ELR (cell line): ENCODE results near the gene DLG5.

Source experiments
- DNase-seq: peaks from one replicate; pipeline ENCODE4 v3.0.0-alpha.2; 2015; ENCODE audit warnings: low read depth

DLG5 gene

DNA sequence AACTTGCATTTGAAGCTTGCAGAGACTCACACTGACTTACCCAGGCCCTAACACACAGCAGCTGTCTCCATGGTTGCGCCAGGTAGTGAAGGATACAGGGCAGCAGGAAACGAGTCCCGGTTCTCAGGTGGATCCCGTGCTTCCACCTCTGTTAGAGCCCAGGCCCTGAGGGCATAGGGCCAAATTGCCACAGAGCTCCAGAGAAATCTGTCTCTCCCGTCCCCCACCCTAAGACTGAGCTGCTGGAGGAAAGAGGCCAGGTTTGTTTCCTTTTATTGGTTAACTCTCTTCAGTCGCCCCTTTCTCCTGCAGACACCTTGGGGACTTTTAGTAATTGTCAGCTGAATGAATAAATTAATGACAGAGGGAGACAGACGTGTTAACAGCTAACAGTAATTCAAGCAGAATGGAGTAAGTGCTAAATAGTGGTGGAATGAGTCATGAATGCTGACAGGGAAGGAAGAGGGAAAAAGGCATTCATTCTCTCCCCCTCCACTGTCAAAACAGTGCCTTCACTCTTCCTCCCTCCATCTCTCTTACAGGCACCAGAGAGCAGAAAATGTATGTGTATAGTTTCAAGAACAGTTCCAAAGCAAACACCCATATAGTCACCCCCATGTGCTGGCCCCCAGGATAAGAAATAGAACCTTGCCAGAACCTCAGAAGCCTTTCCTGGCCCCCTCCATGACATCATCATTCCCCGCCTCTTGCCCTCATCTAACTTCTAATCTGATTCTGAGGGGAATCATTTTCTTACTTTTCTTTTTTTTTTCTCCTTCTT, 16.8 kb upstream of the DLG5 start:
- peak; percentile 80 for DNase-seq

DNA sequence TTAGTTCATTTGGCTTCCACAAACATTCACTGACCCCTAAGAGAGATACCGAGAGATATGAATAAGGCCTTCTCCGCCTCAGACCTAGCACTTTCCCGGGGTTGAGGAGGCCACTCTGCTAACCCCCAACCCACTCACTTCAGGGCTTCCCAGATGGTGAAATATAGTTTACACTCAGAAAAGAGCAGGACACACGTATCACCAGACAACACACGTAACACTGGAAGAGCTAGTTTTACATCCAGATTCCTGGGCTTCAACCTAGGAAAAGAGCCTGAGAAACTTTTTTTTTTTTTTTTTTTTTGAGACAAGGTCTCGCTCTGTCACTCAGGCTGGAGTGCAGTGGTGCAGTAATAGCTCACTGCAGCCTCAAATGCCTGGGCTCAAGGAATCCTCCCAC, 15.2 kb upstream of the DLG5 start:
- DNase-seq = no peak

DNA sequence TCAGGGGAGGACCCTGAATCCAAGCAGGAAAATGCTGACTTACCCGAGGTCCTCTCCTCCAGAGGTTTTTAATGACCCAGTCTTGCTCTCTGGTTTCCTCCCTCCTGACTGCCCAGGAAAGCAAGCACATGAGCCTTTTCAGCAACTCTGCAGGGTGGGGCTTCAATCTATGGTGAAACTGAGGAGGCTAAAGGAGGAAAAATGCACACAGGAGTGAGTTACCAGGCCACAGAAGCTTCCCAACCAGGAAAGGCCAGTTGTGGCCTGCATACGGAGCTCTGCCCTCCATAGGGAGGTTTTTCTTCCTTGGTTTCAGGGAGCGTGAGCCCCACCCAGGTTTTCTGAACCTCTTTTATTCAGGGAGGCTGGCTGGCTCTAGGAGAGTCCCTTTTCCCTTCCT, 14.1 kb upstream of the DLG5 start:
- no peak for DNase-seq

DNA sequence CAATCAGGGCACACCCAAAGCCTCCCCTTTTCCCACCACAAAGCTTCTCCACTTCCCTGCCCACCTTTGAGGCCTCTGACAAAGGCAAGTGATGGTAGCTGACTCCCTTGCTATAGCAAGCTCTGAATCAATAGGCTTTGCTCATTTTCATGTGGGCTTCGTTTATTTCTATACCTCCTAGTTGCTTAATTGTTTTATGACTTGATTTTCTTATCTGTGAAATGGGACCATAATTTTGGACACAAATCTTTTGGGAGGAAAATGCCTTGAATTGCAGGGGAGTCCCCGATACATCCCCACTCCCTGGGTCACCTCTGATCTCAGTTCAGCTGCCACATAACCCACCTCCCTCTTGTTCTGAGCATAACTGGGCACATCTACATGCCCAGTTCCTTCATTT, 13.7 kb upstream of the DLG5 start:
- no peak for DNase-seq

DNA sequence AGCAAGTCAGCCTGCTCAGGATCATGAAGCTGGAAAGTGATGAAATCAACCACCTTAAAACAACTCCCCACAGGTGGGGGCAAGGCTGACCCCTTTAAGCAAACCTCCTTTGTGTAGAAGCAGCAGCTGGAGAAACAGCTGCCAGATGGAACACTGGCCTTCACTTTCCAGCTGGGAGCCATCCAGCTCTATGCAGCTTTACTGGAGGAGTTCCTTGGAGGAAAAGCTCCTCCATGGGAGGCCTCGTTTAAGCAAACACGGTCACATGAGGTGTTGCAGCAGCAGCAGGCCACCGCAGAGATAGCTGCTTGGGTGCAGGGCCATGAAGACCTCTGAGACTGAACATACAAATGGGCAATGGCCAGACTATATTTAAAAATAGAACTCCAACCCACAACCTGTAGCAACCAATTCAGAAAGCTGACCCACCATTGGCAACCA, 13.0 kb upstream of the DLG5 start:
- no peak for DNase-seq

DNA sequence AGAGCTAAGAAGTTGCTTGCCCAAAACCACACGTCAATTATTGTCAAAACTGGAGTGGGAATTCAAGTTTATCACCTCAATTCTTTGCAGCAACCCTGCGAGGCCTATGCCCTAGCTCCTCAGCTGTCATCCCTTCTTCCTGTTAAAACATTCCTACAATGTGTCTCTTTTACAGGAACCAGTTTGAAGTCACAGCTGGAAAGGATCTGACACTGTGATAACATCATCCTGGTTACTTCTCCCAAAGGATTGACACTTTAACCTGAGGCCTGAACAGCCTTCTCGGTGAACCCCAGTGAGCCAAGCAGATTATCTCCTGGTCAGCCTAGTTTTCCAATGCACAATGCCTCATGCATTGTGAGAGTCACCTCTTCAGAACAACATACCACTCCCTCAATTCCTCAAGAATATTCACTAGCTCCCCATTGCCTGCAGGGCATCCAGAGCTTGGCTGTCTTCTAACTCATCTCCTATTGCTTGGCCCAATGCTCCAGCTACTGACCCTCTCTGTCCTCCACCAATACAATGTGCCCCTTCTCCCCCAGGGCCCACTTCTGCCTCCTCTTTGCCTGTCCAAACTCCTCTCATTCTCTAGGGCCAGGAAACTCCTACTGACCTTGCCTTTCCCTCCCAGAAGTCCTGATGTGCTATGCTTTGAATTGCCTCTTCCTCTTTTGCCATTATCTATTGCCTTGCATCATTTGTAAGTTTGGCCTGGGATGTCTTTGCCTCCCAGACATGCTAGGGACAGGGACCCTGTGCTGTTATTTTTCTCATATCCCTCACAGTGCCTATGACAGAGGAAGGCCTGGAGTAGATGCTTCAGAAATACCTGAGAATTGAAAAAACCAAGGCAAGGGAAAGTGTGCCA, 10.4 kb upstream of the DLG5 start:
- no peak for DNase-seq

DNA sequence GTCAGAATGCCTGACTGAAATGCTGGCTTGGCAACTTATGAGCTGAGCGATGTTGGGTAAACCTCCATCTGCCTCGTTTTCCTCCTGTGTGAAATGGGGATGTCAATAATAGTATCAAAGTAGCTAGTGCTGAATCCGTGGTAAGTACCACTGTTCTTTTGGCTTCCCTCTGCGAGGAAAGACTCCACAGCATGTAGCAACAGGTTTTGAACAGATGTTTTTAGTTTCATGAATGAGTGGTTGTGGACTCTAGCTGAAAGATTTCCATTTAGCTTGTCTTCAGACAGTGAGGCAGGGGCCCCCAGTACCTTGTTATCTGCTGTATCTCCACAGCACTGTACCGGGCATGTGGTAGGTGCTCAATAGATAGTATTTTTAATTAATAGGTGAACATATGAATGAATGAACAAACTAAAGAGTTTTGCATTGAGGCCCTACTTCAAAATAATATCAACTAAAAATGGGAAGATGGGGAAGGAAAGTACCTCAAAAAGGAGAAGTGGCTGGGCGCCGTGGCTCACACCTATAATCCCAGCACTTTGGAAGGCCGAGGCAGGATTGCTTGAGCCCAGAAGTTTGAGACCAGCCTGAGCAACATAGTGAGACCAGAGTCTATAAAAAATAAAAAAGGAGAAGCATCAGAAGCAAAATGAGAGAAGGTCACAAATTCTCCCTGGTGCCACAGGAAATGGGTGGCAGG, 5.6 kb upstream of the DLG5 start:
- DNase-seq = no peak

DNA sequence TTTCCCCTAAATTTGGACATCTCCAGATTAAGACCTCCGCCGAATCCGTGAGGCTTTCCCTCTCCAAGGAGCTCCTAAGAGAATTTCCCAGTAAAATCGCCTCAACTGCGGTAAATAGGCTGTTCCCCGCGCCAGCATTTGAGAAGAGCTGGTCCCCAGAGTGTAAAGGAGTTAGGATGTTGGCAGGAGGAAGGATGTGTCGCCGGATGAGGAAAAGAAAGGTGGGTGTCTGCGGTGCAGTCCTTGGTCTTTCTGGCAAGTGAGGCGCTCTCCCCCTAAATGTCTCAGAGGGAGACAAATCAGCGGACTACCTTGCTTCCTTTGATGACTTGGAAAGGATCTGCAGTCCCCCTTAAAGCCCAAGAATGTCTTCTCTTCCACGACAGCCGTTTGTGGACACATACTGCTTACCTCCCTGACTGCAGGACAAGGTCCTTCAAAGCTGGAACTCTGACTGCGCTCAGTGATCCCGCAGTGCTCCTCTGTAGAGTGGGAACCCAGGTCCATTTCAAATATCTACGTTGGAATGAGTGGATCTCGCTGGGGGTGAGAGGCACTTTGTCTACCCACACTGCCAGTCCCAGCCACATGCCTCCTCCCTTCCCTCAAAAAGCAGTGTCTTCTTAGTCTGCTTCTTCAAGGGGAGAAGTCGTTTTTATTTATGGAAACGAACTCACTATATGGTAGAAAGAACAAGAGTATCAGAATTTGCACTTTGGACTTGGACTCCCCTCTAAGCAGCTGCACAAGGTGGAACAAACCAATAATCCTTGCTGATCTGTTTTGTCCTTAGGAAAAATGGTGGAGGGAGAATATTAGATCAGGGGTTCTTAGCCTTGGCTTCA, 1.1 kb upstream of the DLG5 start:
- DNase-seq = peak; percentile 27

DNA sequence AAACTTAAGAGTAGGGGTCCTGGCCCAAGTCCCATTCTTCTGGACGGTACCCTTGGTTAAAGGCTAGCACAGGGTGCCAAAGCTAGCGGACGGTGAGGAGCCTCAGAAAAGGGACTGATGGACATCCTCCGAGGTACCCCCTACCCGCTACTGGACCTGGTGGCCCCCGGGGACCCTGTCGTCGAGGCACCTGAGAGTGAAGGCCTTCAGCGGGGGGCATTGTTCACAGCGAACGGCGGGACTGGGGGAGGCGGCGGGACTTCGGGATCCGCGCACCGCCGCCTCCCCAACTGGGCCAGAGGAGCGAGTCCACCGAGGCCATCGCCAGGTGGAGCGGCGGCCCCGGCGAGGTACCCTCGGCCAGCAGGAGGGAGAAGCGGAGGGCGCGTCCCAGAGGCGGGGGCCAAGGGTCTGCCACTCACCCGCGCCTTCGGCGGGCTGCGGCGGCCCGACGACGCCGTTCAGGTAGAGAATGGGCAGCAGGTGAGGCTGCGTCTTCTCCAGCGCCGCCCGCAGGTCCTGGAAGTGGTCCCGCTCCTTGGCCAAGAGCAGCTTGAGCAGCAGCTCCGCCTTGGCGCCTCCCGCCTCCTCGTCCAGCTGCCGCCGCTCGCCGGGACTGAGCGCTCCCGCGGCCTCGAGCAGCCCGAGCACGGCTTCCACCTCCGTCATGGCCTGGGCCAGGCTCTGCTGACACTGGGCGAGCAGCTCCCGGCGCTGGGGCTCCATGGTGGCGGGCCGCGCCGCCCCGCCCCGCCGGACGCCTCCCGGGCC, 575 bp downstream of the DLG5 start:
- DNase-seq = peak; percentile 54

DNA sequence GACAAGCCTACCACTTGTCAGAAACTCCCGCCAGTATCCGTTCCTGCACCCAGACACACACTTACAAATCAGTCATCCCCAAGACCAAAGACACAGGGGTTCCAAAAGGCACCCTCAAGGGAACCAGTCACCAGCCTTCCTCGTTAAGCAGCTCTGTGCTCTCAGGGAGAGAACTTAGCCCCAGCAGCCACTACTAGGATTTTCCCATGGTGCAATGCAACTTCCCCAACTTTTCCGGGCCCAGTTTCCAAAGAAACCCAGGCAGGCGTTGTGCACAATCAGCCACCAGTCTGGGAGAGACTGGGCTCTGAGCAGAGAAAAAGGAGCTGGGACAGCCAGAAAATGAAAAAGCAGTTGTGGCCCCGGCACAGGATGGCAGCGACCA, 1.2 kb downstream of the DLG5 start:
- DNase-seq = peak; percentile 70

DNA sequence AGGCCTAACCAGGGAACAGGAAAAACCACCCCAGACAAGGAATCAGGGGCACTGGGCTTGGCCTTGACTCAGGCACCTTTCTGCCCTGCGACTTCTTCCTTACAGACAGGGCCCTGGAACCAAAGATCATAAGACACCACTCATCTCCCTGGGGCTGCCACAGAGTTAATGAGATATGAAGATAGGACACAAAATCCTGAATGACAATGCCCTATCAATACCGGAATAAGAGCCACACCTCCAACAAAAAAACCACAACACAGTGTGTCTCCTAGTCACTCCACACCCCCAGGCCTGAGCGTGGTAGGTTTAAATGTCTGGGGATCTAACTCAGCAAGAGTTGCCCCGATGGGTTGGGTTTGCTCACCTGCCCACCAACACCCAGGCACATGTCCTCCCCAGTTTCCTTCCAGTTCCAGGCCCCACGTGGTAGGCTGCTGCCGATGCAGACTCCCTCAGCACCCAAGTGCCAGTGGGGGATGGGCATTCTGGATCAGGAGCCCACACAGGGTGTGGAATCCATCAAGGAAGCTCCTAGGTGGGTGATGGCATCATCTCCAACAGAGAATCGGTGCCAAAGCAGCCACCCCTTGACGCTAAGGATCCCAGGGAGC, 3.9 kb downstream of the DLG5 start:
- DNase-seq = no peak

DNA sequence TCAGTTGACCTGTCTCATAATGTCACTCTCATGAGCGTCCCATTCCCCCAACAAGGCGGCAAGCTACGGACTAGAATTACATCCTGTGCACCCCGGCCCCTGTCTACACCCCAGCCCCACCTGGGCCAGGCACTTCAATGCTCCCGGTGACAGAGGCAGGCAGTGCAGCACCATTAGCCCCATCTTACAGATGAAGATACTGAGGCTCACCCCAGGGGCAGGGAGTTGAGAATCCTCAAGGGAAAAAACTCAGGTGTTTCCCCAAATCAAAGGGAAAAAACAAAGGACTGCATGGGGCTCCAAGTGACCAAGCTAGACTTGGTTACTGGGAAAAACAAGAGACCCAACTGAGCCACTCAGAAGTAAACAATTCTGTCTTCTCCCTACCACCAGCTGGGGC, 4.5 kb downstream of the DLG5 start:
- DNase-seq = no peak

DNA sequence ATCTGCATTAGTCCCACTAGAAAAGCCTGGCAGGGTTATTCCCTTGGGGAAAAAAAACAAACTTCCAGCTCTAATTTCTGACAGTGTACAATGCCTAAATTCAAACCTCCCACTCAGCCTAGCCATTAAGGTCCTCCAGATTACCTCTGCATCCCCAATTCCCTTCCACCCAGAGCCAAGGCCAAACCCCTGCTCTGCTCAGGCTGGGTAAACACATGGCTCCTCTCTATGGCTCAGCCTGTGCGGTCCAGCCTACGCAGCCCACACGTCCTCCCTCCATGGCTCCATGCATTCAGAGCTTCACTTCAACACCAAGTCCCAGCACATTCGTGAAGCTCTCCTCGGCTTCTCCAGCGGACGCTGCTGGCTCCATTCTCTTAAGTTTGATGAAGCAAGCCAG, 5.2 kb downstream of the DLG5 start:
- no peak for DNase-seq

DNA sequence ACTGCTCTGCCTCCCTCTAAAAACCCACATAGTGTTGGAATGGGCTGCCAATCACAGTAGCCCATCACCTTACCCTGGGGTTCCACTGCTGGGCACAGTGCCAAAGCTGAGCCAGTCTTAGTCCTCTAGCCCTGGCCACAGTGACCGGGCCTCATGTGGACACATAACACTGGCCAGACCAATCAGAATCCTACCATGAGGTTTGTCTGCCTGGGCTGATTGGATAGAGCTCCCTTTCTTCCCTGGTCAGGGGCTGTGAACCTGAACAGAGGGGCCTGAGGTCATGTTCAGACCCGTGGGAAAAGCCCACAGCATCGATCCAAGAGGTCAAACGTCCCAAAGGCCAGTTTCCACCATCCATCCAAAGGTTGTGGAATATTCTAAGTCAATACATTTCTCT, 6.1 kb downstream of the DLG5 start:
- DNase-seq = no peak

DNA sequence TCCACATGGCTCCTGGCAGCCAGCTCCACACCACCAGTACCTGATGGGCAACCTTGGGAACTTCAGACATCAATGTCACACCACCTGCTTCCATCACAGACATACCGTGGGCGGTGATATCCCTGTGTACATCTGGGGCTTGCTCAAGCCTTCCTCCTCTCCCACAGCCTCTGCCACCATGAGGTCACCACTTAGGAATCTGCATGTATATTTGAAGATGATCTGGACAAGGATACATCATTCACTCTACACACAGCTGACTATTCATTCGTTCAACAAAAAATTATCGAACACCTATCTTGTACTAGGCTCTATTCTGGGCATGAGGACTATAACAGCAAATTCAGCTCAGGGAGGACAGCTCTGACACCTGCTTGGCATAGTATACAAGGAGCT, 6.8 kb downstream of the DLG5 start:
- DNase-seq = peak; percentile 86

DNA sequence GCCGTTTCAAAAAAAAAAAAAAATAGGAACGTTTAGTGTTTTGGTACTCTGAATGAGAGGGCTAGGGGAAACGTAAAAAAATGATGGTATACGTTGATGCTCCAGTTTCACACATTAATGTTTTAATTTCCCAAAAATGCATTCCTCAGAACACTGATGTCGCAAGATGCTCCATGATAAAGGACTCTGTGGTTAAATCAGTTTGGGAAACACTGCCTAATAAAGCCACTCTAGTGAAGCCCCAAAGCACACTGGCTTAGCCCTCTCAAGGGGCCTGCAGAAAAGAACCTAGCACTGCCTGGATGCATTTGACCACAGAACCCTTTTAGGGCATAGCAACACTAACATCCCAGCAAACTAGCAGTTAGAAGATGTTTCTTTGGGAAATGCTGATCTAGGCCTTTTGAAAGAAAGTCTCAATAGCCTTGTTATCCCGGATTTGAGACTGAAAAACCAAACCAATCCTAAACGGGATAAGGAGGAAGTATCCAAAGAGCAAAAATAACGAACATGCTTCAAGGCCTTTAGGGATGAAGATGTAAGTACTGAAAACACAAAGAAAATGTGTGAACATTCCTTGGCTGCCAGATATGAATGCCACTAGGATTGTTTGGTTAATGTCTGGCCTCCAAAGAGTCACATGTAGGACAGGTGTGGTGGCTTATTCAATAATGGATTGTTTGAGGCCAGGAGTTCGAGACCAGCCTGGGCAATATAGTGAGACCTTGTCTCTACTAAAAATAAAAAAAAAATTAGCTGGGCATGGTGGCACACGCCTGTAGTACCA, 11.0 kb downstream of the DLG5 start:
- no peak for DNase-seq

DNA sequence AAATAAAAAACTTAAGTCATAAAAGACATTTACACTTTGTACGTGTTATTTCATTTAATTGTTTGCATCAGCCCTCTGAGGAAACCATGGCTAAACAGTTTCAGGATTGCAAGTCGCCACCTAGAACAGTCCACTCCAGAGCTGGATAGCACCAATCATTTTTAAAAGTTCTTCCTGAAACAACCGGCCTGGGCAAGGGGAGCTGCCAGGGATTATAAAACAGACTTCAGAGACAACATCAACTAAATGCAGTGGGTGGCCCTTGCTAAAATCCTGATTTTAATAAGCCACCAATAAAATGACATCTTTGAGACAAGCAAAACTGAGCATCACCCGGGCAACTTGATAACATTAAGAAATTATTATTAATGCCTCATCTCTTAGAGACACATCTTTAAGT, 13.5 kb downstream of the DLG5 start:
- no peak for DNase-seq

DNA sequence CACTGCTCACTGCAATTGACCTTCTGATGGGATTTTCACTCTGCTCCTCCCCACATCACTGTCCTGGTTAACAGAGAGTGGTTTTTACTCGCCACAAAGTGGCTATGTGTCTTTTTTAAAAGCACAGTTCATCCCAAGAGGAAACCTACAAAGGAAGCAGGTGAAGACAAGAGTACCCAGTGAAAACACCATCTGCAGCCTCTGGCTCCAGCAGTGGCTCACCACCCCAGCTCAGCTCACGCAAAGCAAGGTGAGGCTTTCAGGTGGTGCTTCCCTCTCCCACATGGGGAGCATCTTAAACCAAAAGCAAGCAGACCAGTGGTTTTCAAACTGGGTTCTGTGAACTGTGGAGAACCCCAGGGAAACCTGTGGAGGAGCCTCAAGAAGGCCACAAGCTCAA, 14.0 kb downstream of the DLG5 start:
- DNase-seq = no peak

DNA sequence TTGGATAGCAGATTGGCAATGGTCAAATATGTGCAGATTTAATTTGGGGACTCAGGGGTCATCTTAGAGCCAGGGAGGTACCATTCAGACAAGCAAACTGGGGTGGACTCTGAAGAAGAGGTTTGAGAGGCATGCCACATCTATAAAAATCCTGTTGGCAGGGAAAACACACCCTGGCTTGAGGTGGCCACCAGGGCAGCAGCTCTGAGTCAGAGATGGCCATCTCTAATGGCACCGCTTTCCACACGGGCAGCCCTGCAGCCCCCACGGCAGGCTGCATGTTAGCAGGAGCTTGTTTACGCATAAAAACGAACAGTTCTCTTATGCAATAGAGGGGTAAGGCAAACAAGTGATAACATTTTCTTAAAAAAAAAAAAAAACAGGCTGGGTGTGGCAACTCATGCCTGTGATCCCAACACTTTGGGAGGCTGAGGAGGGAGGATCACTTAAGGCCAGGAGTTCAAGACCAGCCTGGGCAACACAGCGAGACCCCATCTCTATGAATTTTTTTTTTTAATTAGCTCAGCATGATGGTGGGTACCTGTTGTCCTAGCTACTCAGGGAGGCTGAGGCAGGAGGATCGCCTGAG, 14.9 kb downstream of the DLG5 start:
- DNase-seq = peak; percentile 41
